ENCODE data around the gene RINT1. TPM values are rescaled to one million over a fixed set of nuclear protein-coding genes. Genes with fewer than 3 reads are reported as not detected.
"Not testable (repeated sequence)": the region's sequence is repeated elsewhere in the genome, so short reads cannot be mapped to it uniquely, and the experiment has no call there.

RINT1 gene
- total and polyA plus RNA-seq, 7 experiments from 2014 or later, result 16.0 to 31.8 (median 25.1) TPM

GRCh38 chr7:105520620-105521019, 11.4 kb upstream of the RINT1 start:
- H3K4me1 ChIP-seq (ENCODE audit: control insufficient read depth in 2 of 2, insufficient read depth in 2 of 2, low read length in 2 of 2); H3K4me3 ChIP-seq (ENCODE audit: low read length); DNase-seq; H3K9me3 Mint-ChIP-seq; H3K27me3 ChIP-seq (ENCODE audit: control insufficient read depth in 2 of 2, insufficient read depth in 2 of 2, low read length in 2 of 2); POLR2A ChIA-PET; CTCF ChIA-PET; H3K27ac ChIP-seq (ENCODE audit: low read depth, low read length); ATAC-seq; H3K27me3 Mint-ChIP-seq; H3K36me3 ChIP-seq (ENCODE audit: control insufficient read depth in 2 of 3, insufficient read depth in 3 of 3, low read length in 3 of 3); H3K27ac Mint-ChIP-seq; H3K36me3 Mint-ChIP-seq; H3K9me3 ChIP-seq (ENCODE audit: control insufficient read depth in 2 of 3, low read length in 3 of 3): not testable (repeated sequence)
- intact Hi-C loops (cut with micrococcal nuclease), result loop anchor here in 1 of 2 donors (1.0 to 5.0 kb wide), 2 partner anchors 522 to 765 kb away; no protein-coding TSS in a partner anchor
- Mint-ChIP-seq H3K4me3 (peak overlapping the region; percentile 16 to 94 (median 51)), H3K4me1 (peaks cover 0 to 24% (median 17%) of the 10 kb centered on the region in 7 donors)

DNA sequence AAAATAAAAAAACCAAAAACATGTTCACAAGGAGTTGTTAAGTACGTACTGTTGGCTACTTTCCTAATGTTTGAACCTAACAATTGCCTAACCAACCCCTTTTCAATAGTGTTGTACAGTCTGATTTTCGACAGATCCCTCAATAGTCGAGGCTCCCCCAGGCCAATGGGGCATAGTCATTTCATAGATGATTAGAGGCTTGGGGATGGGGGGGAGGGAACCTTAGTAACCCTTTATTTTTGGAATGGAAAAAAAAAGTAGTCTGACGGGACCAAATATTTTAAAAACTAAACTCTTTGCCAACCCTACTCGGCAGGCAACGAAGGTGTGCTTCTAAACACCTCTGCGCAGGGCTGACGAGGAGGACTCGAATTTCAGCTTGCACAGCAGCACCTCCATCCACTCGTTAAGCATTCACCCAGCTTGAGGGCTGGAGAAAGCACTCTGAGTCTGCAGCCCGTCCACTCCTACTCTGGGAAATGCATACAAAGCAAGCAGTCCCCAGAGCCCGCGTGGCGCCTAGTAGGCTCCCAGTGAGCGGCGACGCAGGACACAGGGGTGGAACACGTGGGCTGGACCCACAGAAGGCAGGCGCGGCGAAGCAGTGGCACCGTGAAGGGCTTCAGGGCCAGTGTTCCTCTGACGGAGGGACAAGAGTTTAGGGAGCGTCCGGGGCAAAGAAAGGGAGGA, 10.8 kb upstream of the RINT1 start:
- DNase-seq (peak in 7 of 9 donors; percentile 2 to 58 (median 18)), ATAC-seq (peak; percentile 27)
- ChIA-PET POLR2A (no interaction called here), CTCF (no interaction called here)
- no peaks in the 10 kb centered on the region for H3K27me3 ChIP-seq (ENCODE audit: control insufficient read depth in 2 of 2, insufficient read depth in 2 of 2, low read length in 2 of 2)
- Mint-ChIP-seq H3K9me3 (no peaks in the 10 kb centered on the region), H3K27ac (peak overlapping the region; percentile 50 to 96 (median 79)), H3K4me3 (peak overlapping the region; percentile 92 to 99 (median 96)), H3K36me3 (peaks cover 0 to 3% (median 0%) of the 10 kb centered on the region in 5 donors), H3K27me3 (peaks cover 0 to 2% (median 0%) of the 10 kb centered on the region in 5 donors), H3K4me1 (peaks cover 0 to 24% (median 17%) of the 10 kb centered on the region in 7 donors)
- H3K4me1 ChIP-seq (ENCODE audit: control insufficient read depth in 2 of 2, insufficient read depth in 2 of 2, low read length in 2 of 2), result peaks cover 5 to 8% of the 10 kb centered on the region in 2 donors
- peak overlapping the region; percentile 68 for H3K4me3 ChIP-seq (ENCODE audit: low read length)
- peak overlapping the region; percentile 70 for H3K27ac ChIP-seq (ENCODE audit: low read depth, low read length)
- intact Hi-C loops (cut with micrococcal nuclease), result loop anchor here in 1 of 2 donors (1.0 to 5.0 kb wide), 2 partner anchors 521 to 764 kb away; no protein-coding TSS in a partner anchor
- no peaks in the 10 kb centered on the region for H3K9me3 ChIP-seq (ENCODE audit: control insufficient read depth in 2 of 3, low read length in 3 of 3)
- H3K36me3 ChIP-seq (ENCODE audit: control insufficient read depth in 2 of 3, insufficient read depth in 3 of 3, low read length in 3 of 3), result no peaks in the 10 kb centered on the region

DNA sequence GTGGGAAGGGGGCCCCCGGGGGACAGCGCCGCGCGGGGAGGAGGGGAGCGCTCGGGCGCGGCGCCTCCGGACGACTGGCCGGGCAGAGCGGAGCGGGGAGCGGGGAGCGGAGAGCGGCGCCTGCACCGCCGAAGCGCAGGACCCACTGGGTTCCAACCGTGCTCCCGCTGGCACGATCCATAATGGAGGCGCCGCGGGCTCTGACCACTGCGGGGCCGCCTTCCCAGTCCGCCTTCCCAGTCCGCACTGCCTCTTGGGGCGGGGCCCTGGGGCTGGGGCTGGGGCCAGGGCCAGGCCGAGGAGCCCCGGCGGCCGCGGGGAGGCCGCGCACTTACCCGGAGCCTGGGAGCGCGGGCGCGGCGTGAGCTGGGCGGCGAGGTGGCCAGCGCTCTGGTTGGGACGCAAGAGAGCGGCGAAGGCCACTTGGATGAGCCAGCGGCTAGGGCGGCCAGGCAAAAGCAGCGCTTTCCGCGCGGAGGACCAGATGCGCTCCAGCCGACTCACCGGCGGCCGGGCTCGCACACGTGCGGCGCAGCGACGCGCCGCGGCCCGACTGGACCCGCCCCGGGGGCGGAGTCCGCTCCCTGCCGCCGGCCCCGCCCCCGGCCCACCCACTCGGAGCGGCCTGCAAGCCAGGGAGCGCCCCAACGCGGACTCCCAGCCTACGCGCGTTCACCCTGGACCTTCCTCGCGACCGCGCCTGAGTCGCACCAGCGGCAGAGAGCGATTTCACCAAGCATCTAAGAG, 10.1 kb upstream of the RINT1 start, which contains the start of gene PUS7:
PUS7 (minus strand) TSS at position 555 of the 747 bp plus-strand sequence. CDS start 13,759 bp downstream, outside the sequence.
- ATAC-seq (peak; percentile 97), DNase-seq (peak; percentile 53 to 81 (median 67))
- Mint-ChIP-seq H3K9me3 (no peaks in the 10 kb centered on the region), H3K4me1 (peaks cover 0 to 24% (median 17%) of the 10 kb centered on the region in 7 donors), H3K27ac (peak within 1 kb of the TSS; percentile 74 to 96 (median 86)), H3K36me3 (peaks cover 0 to 3% (median 0%) of the 10 kb centered on the region in 5 donors), H3K4me3 (peak within 1 kb of the TSS; percentile 92 to 99 (median 96)), H3K27me3 (peaks cover 0 to 3% (median 0%) of the 10 kb centered on the region in 5 donors)
- no peaks in the 10 kb centered on the region for H3K36me3 ChIP-seq (ENCODE audit: control insufficient read depth in 2 of 3, insufficient read depth in 3 of 3, low read length in 3 of 3)
- peaks cover 5 to 8% of the 10 kb centered on the region in 2 donors for H3K4me1 ChIP-seq (ENCODE audit: control insufficient read depth in 2 of 2, insufficient read depth in 2 of 2, low read length in 2 of 2)
- ChIA-PET POLR2A (no interaction called here), CTCF (no interaction called here)
- H3K4me3 ChIP-seq (ENCODE audit: low read length), result peak within 1 kb of the TSS; percentile 68
- peak within 1 kb of the TSS; percentile 70 for H3K27ac ChIP-seq (ENCODE audit: low read depth, low read length)
- no peaks in the 10 kb centered on the region for H3K9me3 ChIP-seq (ENCODE audit: control insufficient read depth in 2 of 3, low read length in 3 of 3)
- H3K27me3 ChIP-seq (ENCODE audit: control insufficient read depth in 2 of 2, insufficient read depth in 2 of 2, low read length in 2 of 2), result no peaks in the 10 kb centered on the region
- intact Hi-C loops (cut with micrococcal nuclease), result loop anchor here (1.0 to 5.0 kb wide), 4 partner anchors 10 to 763 kb away; partner anchors contain the start of gene RINT1 (in 2 of the 2)

DNA sequence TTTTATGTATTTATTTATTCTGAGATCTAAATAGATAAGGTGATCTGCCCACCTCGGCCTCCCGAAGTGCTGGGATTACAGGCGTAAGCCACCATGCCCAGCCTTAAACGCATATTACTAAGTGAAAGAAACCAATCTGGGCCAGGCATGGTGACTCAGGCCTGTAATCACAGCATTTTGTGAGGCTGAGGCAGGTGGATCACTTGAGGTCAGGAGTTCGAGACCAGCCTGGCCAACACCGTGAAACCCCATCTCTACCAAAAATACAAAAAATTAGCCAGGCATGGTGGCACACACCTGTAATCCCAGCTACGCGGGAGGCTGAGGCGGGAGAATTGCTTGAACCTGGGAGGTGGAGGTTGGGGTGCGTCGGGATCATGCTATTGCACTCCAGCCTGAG, 7.6 kb upstream of the RINT1 start:
- H3K36me3 ChIP-seq (ENCODE audit: control insufficient read depth in 2 of 3, insufficient read depth in 3 of 3, low read length in 3 of 3); H3K9me3 Mint-ChIP-seq; H3K27me3 Mint-ChIP-seq; H3K36me3 Mint-ChIP-seq; H3K27ac Mint-ChIP-seq; DNase-seq; CTCF ChIA-PET; H3K9me3 ChIP-seq (ENCODE audit: control insufficient read depth in 2 of 3, low read length in 3 of 3); ATAC-seq; H3K4me1 ChIP-seq (ENCODE audit: control insufficient read depth in 2 of 2, insufficient read depth in 2 of 2, low read length in 2 of 2); H3K27me3 ChIP-seq (ENCODE audit: control insufficient read depth in 2 of 2, insufficient read depth in 2 of 2, low read length in 2 of 2); H3K4me3 ChIP-seq (ENCODE audit: low read length); H3K27ac ChIP-seq (ENCODE audit: low read depth, low read length): not testable (repeated sequence)
- Mint-ChIP-seq H3K4me3 (peak overlapping the region in 2 of 10 donors; percentile 8 to 21), H3K4me1 (peaks cover 0 to 22% (median 17%) of the 10 kb centered on the region in 7 donors)
- intact Hi-C loops (cut with micrococcal nuclease), result loop anchor here in 1 of 2 donors (5.0 kb wide), 1 partner anchor 518 kb away; no protein-coding TSS in a partner anchor
- POLR2A ChIA-PET, result interaction anchor here (1.0 to 2.1 kb wide), 2 partner anchors 8 to 191 kb away, joined by 3 to 13 read pairs; partner anchors contain the start of gene RINT1

DNA sequence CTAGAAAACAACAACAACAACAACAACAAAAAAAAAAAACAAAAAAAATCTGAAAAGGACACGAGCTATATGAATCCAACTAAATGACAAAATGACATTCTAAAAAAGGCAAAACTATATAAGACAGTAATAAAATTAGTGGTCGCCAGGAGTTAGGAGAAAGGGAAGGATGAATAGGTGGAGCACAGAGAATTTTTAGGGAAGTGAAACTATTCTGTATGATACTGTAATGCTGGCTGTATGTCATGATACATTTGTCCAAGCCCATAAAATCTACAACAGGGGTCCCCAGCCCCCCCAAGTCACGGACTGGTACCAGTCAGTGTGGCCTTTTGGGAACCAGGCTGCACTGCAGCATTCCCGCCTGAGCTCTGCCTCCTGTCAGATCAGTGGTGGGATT, 7.2 kb upstream of the RINT1 start:
- H3K4me1 ChIP-seq (ENCODE audit: control insufficient read depth in 2 of 2, insufficient read depth in 2 of 2, low read length in 2 of 2), result peaks cover 5 to 8% of the 10 kb centered on the region in 2 donors
- Mint-ChIP-seq H3K36me3 (no peaks in the 10 kb centered on the region), H3K27me3 (peaks cover 0 to 3% (median 0%) of the 10 kb centered on the region in 5 donors), H3K9me3 (no peaks in the 10 kb centered on the region), H3K27ac (no peak overlapping the region), H3K4me3 (peak overlapping the region in 4 of 10 donors; percentile 8 to 33 (median 14)), H3K4me1 (peaks cover 0 to 20% (median 16%) of the 10 kb centered on the region in 7 donors)
- ATAC-seq (no peak), DNase-seq (no peak)
- H3K4me3 ChIP-seq (ENCODE audit: low read length), result no peak overlapping the region
- intact Hi-C loops (cut with micrococcal nuclease), result loop anchor here in 1 of 2 donors (5.0 kb wide), 1 partner anchor 517 kb away; no protein-coding TSS in a partner anchor
- no peaks in the 10 kb centered on the region for H3K36me3 ChIP-seq (ENCODE audit: control insufficient read depth in 2 of 3, insufficient read depth in 3 of 3, low read length in 3 of 3)
- no peak overlapping the region for H3K27ac ChIP-seq (ENCODE audit: low read depth, low read length)
- no peaks in the 10 kb centered on the region for H3K9me3 ChIP-seq (ENCODE audit: control insufficient read depth in 2 of 3, low read length in 3 of 3)
- ChIA-PET POLR2A (no interaction called here), CTCF (no interaction called here)
- H3K27me3 ChIP-seq (ENCODE audit: control insufficient read depth in 2 of 2, insufficient read depth in 2 of 2, low read length in 2 of 2), result no peaks in the 10 kb centered on the region

DNA sequence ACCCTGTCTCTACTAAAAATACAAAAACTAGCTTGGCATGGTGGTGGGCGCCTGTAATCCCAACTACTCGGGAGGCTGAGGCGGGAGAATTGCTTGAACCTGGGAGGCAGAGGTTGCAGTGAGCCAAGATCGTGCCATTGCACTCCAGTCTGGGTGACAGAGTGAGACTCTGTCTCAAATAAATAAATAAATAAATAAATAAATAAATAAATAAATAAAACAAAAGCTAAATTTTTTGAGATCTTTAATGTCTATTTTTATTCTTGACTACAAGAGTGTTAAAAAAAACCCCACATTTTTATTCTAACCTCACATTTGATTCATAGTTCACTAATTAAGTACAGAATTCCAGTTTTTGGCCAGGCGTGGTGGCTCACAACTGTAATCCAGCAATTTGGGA, 4.3 kb upstream of the RINT1 start:
- POLR2A ChIA-PET; DNase-seq; H3K27ac ChIP-seq (ENCODE audit: low read depth, low read length); H3K4me3 ChIP-seq (ENCODE audit: low read length); H3K4me3 Mint-ChIP-seq; H3K9me3 Mint-ChIP-seq; H3K4me1 ChIP-seq (ENCODE audit: control insufficient read depth in 2 of 2, insufficient read depth in 2 of 2, low read length in 2 of 2); H3K27ac Mint-ChIP-seq; H3K36me3 Mint-ChIP-seq; H3K9me3 ChIP-seq (ENCODE audit: control insufficient read depth in 2 of 3, low read length in 3 of 3); H3K27me3 ChIP-seq (ENCODE audit: control insufficient read depth in 2 of 2, insufficient read depth in 2 of 2, low read length in 2 of 2); ATAC-seq; CTCF ChIA-PET; intact Hi-C loops (cut with micrococcal nuclease); H3K27me3 Mint-ChIP-seq; H3K36me3 ChIP-seq (ENCODE audit: control insufficient read depth in 2 of 3, insufficient read depth in 3 of 3, low read length in 3 of 3): not testable (repeated sequence)
- peaks cover 1 to 27% (median 19%) of the 10 kb centered on the region in 7 donors for H3K4me1 Mint-ChIP-seq

All from naive thymus-derived CD4-positive, alpha-beta T cell (primary cell).